Embryonic facial prominence (tissue), 1 donor: Measurements from ENCODE around the gene CENPVL3.
"Not testable (repeated sequence)": the region's sequence is repeated elsewhere in the genome, so short reads cannot be mapped to it uniquely, and the experiment has no call there.

Experiments
- DNase-seq: peaks from one replicate; pipeline ENCODE4 v3.0.0-alpha.2; 2016; ENCODE audit errors: extremely low spot score

Gene CENPVL3

DNA sequence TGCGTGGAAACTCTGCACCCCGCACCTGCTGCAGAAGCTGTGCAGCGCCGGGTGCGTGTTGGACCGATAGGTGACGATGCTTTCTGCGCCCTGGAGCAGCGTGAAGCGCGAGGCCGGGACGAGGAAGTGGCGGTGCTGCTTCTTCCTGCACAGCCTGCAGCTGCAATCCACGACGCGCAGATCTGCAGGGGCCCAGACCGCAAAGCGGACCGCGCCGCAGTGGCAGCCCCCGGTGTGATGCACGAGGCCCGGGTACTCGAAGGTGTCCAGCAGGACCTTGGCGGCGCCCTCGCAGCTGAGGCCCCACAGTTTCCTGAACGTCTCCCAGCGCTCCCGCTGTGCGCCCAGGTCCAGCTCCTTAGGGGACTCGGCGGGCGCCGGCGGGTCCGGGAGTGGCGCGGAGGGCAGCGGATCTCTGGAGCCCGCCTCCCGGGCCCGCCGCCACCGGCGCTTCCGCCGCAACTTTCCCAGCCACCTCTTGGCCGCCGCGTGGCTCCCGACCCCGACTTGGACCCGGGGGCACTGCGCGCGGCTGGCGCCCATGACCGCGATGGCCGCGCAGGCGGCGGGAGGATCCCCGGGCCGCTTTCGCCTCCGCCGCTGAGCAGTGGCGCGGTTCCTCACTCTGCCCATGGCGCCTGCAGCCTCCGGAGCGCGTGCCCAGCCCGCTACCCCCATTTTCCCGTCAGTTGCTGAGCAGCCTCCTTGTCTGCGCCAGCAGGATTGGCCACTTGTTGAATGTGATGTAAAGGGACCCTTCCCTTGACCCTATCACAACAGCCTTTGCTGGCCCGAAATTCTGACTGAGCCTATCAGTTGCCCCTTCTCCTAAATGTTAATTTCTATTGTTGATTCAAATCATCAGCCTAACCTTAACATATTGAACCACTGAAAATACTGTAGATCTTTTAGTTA, at the start of gene CENPVL3:
CENPVL3 (minus strand) TSS at position 672 of the 915 bp plus-strand sequence; CDS start at position 633, 39 bp downstream.
- DNase-seq = not testable (repeated sequence)

DNA sequence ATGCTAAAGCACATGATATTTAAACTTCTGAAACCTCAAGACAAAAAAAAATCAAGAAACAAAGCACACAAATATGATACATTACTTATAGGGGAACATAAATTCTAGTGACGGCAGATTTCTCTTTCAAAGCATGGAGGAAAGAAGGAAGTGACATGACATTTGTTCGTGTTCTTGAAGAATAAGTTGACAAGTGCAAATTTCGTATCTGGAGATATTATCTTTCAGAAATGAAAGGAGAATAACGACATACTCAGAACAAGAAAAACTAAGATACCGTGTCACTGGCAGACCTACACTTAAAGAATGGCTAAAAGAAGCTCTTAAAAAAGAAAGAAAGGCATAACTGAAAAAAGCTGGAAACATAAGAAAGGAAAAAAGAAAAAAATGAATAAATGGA, 47.3 kb upstream of the CENPVL3 start:
- no peak for DNase-seq

DNA sequence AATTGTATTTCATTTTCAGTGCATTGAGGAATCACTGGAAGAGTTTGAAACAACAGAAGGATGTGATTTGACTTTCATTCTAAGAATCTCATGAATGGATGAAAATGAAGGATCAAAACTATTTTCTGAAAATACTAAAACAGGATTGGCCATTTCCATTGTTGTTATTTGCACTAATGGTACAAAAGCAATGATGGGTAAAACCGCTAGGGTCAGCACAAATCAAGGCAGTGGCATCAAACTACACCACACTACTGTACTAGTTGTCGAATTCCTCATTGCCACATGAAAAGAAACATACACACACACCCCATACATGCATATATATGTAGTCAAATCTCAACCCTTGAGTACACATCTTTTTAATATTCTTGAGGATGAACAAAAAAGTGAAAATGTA, 24.7 kb upstream of the CENPVL3 start:
- no peak for DNase-seq

DNA sequence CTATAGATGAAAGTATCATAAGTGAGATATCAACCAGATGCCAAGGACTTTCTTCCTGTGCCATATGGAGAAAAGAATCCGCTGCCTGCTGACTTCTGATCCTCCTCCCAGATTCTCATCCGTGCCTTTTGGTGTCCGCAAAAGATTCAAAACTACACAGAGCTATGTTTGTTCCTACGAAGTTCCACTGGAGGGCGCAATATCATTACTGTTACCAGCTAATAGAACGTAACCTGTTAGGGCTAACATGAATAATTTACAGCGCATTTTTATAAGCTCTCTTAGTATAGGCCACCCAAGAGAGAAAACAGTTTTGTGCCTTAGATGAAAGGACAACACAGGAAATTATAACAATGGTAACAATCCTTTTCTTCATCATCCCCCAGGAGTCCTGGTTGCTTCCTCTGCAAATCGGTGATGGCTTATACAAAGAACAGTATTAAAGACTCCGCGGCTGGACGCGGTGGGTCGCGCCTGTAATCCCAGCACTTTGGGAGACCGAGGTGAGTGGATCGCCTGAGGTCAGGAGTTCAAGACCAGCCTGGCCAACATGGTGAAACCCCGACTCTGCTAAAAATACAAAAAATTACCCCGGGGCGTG, 22.8 kb upstream of the CENPVL3 start:
- no peak for DNase-seq

DNA sequence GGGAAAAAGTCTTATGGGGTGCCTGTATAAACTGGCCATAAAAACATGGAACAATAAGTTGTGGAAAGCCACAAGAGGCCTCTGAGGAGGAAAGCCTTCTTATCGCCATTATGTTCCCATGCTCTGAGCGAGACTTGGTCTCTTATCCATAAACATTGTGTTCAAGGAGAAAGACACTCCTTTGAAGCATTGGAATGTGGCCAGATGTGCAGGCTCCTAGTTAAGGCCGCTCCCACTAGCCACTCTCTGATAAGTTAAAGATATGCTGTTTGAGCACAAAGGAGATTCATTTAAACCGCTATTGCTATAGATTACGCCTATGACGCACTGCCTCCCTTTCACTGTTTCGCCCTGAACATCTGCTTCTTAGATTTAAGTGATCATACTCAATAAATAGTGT, 17.8 kb upstream of the CENPVL3 start:
- DNase-seq = not testable (repeated sequence)

DNA sequence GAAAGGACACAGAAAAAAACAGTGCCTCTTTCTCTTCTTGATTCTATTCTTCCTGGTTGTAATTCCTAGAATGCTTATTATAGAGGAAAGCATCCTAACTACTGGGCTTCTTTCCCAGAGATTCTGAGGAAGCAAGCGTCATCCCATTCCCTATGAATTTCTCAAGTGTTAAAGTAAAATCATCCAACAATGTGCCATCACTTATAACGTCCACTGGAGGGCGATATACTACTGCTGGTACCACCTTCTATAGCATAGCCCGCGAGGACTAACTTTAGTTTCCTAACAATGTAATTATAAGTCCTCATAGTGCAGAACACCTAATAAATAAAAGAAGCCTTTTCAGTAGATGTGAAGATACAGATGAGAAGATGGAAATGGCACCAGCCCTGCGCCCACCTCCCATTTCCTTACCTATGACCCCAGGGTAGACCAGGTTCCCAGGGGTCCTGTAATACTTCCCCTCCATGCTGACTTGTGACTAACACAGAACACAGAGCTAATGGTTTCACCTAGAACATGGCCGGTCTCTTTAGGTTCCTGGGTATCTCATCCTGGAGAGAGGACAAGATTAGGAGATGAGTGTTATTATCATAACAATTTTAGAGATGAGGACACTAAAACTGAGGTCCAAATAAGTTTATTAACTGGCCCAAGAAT, 4.2 kb downstream of the CENPVL3 start:
- peak; percentile 9 for DNase-seq

DNA sequence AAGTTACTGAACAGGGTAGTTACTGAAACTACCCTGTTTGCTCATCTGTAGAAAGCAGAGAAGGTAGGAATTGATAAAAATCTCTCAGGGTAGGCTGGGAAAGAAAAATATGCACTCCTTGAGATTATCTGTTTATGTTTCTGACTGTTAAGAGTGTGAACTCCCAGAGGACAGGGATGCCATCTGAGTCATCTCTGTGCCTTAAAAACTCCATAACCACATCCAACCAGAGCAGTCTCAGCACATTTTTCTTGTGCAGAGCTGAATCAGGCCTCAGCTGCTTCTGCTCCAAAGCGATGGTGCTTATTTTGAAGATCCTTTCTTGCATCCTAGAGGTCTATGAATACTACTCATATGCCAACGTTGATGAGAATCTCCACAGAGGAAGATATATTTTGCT, 9.9 kb downstream of the CENPVL3 start:
- no peak for DNase-seq

DNA sequence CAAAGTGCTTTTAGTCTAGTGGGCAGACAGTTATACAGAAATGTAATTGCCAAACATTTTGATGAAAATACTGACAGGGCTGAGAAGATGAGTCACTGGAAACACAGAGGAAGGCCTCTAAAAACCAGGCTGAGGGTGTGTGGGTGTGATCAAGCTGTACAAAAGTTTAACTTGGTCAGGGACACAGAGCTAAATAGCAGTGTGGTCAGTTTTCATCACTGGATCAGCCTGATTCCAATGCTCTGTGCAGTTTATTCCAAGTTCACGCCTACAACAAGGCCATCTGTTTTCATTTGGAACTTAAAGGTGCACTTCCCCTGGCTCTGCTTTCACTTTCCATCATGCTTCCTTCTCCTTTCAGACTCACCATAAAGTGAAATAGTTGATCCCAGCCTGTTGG, 10.6 kb downstream of the CENPVL3 start:
- no peak for DNase-seq

DNA sequence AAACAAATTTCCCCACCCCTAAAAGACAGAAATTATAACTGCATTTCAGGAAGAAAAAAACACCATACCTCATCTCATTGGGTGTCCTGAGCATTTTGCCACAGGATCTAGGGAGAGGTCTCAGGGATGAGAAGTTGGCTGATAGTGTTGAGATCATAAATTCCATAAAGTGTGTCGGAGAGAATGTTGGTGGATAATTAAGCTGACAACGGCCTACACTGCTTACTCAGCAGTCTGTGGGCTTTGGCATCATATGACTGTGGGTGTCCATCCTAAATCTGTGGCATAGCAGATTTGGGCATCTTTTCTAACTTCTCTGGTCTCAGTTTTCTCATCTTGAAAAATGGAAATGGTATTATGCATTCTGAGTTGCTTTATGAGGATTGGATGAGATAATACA, 12.3 kb downstream of the CENPVL3 start:
- DNase-seq = no peak

DNA sequence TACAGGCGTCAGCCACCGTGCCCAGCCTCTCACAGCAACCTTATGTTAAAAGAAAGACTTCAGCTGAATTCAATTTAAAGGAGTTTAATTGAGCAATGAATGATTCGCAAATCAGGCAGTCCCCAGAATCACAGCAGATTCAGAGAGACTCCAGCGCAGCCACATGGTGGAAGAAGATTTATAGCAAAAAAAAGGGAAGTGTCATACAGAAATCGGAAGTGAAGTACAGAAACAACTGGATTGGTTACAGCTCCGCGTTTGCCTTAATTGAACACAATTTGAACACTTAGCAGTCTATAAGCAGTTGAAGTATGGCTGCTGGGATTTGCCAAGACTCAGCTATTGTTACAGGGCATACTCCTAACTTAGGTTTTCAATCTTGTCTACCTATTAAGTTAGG, 19.8 kb downstream of the CENPVL3 start:
- no peak for DNase-seq

DNA sequence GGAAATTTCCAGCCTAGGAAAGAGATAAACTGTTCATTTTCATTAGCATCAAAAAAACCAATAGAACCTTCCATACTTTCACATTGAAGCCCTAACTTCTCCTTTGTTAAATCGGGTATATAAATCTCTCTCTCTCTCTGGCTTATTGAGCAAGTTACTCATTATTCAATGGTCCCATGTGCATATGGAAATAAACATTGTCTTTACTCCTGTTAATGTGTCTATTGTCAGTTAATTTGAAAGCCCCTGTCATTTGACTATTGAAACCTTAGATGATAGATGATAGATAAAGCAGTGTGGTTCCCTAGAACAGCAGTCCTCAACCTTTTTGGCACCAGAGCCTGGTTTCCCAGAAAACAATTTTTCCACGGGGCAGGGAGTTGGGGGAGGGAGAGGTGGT, 46.8 kb downstream of the CENPVL3 start:
- DNase-seq = no peak

DNA sequence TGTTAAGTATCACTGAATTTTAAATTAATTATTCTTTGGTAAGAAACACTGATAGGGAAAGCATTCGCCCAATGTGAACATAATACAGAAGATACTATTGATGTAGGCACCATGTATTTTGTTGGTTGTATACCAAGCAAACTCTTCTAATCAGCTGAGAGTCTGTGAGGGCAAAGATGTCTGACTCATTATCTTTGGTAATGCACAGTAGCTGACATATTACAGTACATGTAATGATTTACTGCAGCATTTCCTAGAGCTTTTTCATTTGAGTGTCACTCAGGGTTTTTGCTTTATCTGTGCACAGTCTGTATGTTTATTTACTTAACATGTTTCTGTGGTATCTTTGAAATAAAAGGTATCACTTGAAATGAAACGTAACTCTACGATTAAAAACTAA, 49.2 kb downstream of the CENPVL3 start:
- no peak for DNase-seq

DNA sequence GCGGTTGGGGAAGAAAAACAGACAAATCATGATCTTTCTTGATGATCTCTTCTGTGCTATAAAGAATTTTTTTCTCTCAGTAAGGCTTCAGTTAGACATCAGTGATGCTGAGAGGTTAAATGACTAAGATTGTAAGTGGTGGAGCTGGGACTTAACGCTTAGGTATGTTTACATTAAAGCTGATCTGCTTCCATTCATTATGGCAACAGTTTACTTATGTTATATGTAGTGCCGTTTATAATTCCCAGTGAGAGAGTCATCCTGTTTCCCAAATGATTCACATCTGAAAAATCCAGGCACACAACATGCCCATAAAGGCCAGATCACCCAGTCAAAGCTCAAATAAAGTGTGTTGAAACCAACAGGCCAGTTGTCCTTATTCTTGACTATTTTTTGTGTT, 50.1 kb downstream of the CENPVL3 start:
- no peak for DNase-seq
